HepG2 (cell line): ENCODE results near the gene TUBA4A. TPM values are rescaled to one million over a fixed set of nuclear protein-coding genes. Genes with fewer than 3 reads are reported as not detected.

Experiments
- AKAP8 ChIP-seq: sonication (generic); formaldehyde crosslinking; IDR thresholded peaks from 2 replicates; pipeline ENCODE4 v1.5.1; 2020; ENCODE audit warnings: mild to moderate bottlenecking, missing genetic modification reagents
- HNF1B ChIP-seq: sonication (generic); formaldehyde crosslinking; IDR thresholded peaks from 2 replicates; pipeline ENCODE4 v1.5.1; 2020; ENCODE audit warnings: mild to moderate bottlenecking, moderate library complexity, missing genetic modification reagents
- PPARG ChIP-seq: conservative IDR thresholded peaks from 2 replicates; pipeline ENCODE4 v1.6.1; 2016; ENCODE audit warnings: missing biosample characterization, missing genetic modification reagents
- SAFB2 ChIP-seq: sonication (generic); formaldehyde crosslinking; IDR thresholded peaks from 2 replicates; pipeline ENCODE4 v1.5.1; 2020; ENCODE audit warnings: missing genetic modification reagents, low read depth, mild to moderate bottlenecking, borderline replicate concordance
- SALL2 ChIP-seq: sonication (generic); formaldehyde crosslinking; IDR thresholded peaks from 2 replicates; pipeline ENCODE4 v1.8.1; 2023; ENCODE audit warnings: mild to moderate bottlenecking, missing genetic modification reagents, inconsistent platforms
- SNAPC4 ChIP-seq: sonication (generic); formaldehyde crosslinking; IDR thresholded peaks from 2 replicates; pipeline ENCODE4 v1.4.0; 2020; ENCODE audit warnings: mild to moderate bottlenecking, missing genetic modification reagents
- ZNF225 ChIP-seq: sonication (generic); formaldehyde crosslinking; IDR thresholded peaks from 2 replicates; pipeline ENCODE4 v1.4.0; 2020; ENCODE audit warnings: mild to moderate bottlenecking, missing genetic modification reagents
- ZNF24 ChIP-seq: fragments of 450-650 bp; IDR thresholded peaks from 2 replicates; pipeline ENCODE4 v1.6.1; 2017; ENCODE audit warnings: antibody characterized with exemption, mild to moderate bottlenecking
- ZNF713 ChIP-seq: sonication (generic); formaldehyde crosslinking; IDR thresholded peaks from 2 replicates; pipeline ENCODE4 v1.4.0; 2020; ENCODE audit warnings: mild to moderate bottlenecking, missing genetic modification reagents
- ZNF773 ChIP-seq: sonication (generic); formaldehyde crosslinking; IDR thresholded peaks from 2 replicates; pipeline ENCODE4 v1.4.0; 2020; ENCODE audit warnings: missing genetic modification reagents, borderline replicate concordance
- polyA plus RNA-seq, 8 experiments: library from polyadenylated mRNA; depleted of rRNA in 3 of 8; stranded (reverse) in 7 of 8; unstranded in 1 of 8; fragments of >200 nt; fragmentation: Illumina TruSeq in 4 of 8; extraction: Trizol in 4 of 8; gene quantifications; 2 replicates each; pipeline versions ENCODE4 v1.2.1 to v1.2.3, GENCODE V29; 2011 to 2016; ENCODE audit warnings: low read depth in 4 of 8, missing spikeins in 1 of 8, mixed read lengths in 1 of 8; ENCODE audit not compliant: insufficient read depth in 1 of 8
- total RNA-seq, 5 experiments: library from RNA; depleted of rRNA; stranded (reverse); fragments of >200 nt; fragmentation: Illumina TruSeq; extraction: Trizol; gene quantifications; 2 replicates each; pipeline ENCODE4 v1.2.3, GENCODE V29; 2016; ENCODE audit warnings: low read depth in 1 of 5
- TF ChIP-seq, protein P1 (sequence below): sonication (generic); formaldehyde crosslinking; IDR thresholded peaks from 2 replicates; pipeline ENCODE4 v1.9.0; 2021; ENCODE audit warnings: mild to moderate bottlenecking, missing genetic modification reagents
- TF ChIP-seq, protein P2 (sequence below): sonication (generic); formaldehyde crosslinking; IDR thresholded peaks from 2 replicates; pipeline ENCODE4 v1.9.0; 2021; ENCODE audit warnings: missing genetic modification reagents, mild to moderate bottlenecking, borderline replicate concordance
- TF ChIP-seq, protein P3 (sequence below): sonication (generic); formaldehyde crosslinking; IDR thresholded peaks from 2 replicates; pipeline ENCODE4 v1.8.1; 2023; ENCODE audit warnings: mild to moderate bottlenecking, missing genetic modification reagents

Gene TUBA4A
- total and polyA plus RNA-seq, 2 of the 13 experiments (the other 11 are each of a cell fraction or from before 2014, with no cell fraction given) = 1.3 to 12.7 TPM

DNA sequence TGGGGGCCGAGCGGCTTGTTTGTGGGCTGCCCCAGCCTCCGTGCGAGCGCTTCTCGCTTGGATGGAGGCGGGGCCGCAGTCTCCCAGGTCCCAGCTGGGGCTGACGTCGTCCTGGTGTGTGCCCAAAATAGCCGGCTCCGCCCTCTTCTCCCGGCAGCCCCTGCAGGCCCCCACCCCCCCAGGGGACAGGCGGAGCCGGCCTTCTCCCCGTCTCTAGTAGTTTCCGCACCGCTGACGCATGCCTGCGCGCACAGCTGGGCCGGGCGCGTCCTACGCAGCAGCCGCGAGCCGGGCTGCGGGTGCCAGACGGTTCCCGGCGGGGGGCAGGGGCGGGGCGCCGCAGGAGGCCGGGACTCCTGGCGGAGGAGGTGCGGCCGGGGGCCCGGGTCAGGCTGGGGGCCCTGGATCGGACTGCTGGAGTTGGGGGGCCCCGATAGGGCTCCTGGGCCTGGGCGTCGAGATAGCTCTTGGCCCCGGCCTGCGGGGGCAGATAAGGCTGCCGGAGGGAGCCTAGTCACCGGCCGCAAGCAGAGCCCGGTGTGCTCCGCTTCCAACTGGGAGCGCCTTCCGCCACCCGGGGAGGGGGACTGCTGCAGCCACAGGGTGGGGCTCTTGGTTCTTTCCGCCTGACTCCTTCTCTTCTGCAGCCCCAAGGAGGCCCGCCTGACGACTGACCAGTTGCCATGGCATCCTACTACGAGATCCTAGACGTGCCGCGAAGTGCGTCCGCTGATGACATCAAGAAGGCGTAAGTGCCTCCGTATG lies 25.6 kb upstream of the TUBA4A start, which contains the start of gene DNAJB2 (continued):
- TF ChIP-seq, protein P1, sequence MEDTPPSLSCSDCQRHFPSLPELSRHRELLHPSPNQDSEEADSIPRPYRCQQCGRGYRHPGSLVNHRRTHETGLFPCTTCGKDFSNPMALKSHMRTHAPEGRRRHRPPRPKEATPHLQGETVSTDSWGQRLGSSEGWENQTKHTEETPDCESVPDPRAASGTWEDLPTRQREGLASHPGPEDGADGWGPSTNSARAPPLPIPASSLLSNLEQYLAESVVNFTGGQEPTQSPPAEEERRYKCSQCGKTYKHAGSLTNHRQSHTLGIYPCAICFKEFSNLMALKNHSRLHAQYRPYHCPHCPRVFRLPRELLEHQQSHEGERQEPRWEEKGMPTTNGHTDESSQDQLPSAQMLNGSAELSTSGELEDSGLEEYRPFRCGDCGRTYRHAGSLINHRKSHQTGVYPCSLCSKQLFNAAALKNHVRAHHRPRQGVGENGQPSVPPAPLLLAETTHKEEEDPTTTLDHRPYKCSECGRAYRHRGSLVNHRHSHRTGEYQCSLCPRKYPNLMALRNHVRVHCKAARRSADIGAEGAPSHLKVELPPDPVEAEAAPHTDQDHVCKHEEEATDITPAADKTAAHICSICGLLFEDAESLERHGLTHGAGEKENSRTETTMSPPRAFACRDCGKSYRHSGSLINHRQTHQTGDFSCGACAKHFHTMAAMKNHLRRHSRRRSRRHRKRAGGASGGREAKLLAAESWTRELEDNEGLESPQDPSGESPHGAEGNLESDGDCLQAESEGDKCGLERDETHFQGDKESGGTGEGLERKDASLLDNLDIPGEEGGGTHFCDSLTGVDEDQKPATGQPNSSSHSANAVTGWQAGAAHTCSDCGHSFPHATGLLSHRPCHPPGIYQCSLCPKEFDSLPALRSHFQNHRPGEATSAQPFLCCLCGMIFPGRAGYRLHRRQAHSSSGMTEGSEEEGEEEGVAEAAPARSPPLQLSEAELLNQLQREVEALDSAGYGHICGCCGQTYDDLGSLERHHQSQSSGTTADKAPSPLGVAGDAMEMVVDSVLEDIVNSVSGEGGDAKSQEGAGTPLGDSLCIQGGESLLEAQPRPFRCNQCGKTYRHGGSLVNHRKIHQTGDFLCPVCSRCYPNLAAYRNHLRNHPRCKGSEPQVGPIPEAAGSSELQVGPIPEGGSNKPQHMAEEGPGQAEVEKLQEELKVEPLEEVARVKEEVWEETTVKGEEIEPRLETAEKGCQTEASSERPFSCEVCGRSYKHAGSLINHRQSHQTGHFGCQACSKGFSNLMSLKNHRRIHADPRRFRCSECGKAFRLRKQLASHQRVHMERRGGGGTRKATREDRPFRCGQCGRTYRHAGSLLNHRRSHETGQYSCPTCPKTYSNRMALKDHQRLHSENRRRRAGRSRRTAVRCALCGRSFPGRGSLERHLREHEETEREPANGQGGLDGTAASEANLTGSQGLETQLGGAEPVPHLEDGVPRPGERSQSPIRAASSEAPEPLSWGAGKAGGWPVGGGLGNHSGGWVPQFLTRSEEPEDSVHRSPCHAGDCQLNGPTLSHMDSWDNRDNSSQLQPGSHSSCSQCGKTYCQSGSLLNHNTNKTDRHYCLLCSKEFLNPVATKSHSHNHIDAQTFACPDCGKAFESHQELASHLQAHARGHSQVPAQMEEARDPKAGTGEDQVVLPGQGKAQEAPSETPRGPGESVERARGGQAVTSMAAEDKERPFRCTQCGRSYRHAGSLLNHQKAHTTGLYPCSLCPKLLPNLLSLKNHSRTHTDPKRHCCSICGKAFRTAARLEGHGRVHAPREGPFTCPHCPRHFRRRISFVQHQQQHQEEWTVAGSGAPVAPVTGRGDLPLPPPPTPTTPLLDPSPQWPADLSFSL (CRISPR knock-in tag) = no peak
- peak; percentile 95 for TF ChIP-seq SALL2 (CRISPR knock-in tag)
- TF ChIP-seq, protein P2, sequence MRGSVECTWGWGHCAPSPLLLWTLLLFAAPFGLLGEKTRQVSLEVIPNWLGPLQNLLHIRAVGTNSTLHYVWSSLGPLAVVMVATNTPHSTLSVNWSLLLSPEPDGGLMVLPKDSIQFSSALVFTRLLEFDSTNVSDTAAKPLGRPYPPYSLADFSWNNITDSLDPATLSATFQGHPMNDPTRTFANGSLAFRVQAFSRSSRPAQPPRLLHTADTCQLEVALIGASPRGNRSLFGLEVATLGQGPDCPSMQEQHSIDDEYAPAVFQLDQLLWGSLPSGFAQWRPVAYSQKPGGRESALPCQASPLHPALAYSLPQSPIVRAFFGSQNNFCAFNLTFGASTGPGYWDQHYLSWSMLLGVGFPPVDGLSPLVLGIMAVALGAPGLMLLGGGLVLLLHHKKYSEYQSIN (CRISPR knock-in tag) = no peak
- TF ChIP-seq, protein P3, sequence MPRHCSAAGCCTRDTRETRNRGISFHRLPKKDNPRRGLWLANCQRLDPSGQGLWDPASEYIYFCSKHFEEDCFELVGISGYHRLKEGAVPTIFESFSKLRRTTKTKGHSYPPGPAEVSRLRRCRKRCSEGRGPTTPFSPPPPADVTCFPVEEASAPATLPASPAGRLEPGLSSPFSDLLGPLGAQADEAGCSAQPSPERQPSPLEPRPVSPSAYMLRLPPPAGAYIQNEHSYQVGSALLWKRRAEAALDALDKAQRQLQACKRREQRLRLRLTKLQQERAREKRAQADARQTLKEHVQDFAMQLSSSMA (CRISPR knock-in tag) = no peak
- TF ChIP-seq ZNF713 (CRISPR knock-in tag) = no peak
- 0 out of 2 replicates have a peak, but pooled peaks have one; percentile 52 for TF ChIP-seq SNAPC4 (CRISPR knock-in tag)
- no peak for TF ChIP-seq ZNF24
- peak; percentile 69 for TF ChIP-seq HNF1B (CRISPR knock-in tag)
- no peak for TF ChIP-seq AKAP8 (CRISPR knock-in tag)
- TF ChIP-seq PPARG (CRISPR knock-in tag) = peak; percentile 71; the same call in 1 of the 2 replicates
- no peak for TF ChIP-seq ZNF225 (CRISPR knock-in tag)
- no peak for TF ChIP-seq SAFB2 (CRISPR knock-in tag)
- TF ChIP-seq ZNF773 (CRISPR knock-in tag) = peak; percentile 46; the same call in 1 of the 2 replicates
